ENCODE measurements around the gene NRIP2.

Gene NRIP2

DNA sequence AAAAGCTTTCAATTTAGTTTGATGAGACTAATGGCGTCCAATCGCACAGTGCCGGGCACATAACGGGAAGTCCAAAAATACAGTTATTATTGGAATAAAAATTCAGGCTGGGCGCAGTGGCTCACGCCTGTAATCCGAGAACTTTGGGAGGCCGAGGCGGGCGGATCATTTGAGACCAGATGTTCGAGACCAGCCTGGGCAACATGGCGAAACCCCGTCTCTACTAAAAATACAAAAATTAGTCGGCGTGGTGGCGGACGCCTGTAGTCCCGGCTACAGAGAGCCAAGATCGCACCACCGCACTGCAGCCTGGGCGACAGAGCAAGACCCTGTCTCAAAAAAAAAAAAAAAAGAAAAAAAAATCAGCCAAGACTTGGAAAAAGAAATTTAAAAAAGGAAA is 41.3 kb downstream of the NRIP2 start:
- Histone ChIP-seq H3K9ac (ENCODE audit: low read length) (no peak overlapping the region), H3K27ac (ENCODE audit: low read length) (no peak overlapping the region), H3K4me1 (ENCODE audit: low read length) (peaks cover 9% of the 10 kb centered on the region), H3K9me3 (ENCODE audit: insufficient read depth, low read length) (no peaks in the 10 kb centered on the region), H3K79me2 (ENCODE audit: low read length) (peaks cover 38% of the 10 kb centered on the region), H2AFZ (ENCODE audit: low read depth, low read length) (no peak overlapping the region), H3K27me3 (ENCODE audit: low read depth, low read length) (peaks cover 10% of the 10 kb centered on the region), H4K20me1 (ENCODE audit: insufficient read depth, low read length) (peaks cover 21% of the 10 kb centered on the region; the same call in 1 of the 2 replicates), H3K4me3 (ENCODE audit: low read length) (no peak overlapping the region), H3K36me3 (replicated peaks; ENCODE audit: low read depth, low read length) (peaks cover 17% of the 10 kb centered on the region), H3K4me2 (ENCODE audit: low read length) (no peak overlapping the region)
- no peak for TF ChIP-seq EZH2phosphoT487 (IDR thresholded peaks at IDR 0.05; ENCODE audit: low read depth)
- TF ChIP-seq, protein P1, sequence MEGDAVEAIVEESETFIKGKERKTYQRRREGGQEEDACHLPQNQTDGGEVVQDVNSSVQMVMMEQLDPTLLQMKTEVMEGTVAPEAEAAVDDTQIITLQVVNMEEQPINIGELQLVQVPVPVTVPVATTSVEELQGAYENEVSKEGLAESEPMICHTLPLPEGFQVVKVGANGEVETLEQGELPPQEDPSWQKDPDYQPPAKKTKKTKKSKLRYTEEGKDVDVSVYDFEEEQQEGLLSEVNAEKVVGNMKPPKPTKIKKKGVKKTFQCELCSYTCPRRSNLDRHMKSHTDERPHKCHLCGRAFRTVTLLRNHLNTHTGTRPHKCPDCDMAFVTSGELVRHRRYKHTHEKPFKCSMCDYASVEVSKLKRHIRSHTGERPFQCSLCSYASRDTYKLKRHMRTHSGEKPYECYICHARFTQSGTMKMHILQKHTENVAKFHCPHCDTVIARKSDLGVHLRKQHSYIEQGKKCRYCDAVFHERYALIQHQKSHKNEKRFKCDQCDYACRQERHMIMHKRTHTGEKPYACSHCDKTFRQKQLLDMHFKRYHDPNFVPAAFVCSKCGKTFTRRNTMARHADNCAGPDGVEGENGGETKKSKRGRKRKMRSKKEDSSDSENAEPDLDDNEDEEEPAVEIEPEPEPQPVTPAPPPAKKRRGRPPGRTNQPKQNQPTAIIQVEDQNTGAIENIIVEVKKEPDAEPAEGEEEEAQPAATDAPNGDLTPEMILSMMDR (IDR thresholded peaks at IDR 0.05; ENCODE audit: low read depth, low read length): no peak

DNA sequence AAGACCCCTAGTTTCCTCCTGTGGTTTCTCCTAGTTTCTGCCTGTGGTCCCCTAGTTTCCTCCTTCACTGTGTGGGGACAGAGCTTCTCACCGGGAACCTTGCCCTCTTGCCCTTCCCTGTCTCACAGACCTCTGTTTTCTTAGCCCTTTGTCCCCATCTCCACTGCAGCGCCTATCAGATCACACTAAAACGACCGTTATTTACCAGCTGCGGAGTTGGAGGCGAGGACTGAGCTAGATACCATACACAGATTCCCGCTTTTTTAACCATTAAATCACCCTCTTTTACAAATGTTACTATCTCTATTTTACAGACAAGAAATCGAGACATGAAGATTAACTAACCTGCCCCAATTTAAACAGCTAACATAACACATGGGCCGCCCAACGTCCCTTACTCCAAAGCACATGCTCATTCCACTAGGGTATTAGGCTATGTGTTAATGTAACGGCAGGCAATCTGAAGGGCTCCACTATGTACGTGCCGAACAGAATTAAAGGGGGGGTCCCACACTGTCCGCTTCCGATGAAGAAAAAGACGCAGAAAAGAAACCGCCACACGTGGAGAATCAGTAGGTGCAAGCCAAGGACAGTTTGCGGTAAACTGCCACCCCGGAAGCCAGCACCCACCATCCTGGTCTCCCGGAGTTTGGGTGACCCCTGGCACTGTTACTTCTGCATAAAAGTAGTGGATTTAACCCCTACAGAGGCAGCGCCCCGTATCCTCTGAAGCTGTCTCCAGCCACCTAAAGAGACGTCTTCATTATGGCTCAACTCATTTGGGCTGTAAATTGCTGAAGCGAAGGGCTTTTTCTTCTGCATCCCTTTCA is 41.9 kb downstream of the NRIP2 start:
- Histone ChIP-seq H3K4me3 (ENCODE audit: low read length) (no peak overlapping the region), H3K36me3 (replicated peaks; ENCODE audit: low read depth, low read length) (peaks cover 10% of the 10 kb centered on the region), H3K27me3 (ENCODE audit: low read depth, low read length) (peaks cover 15% of the 10 kb centered on the region), H3K9ac (ENCODE audit: low read length) (no peak overlapping the region), H3K4me1 (ENCODE audit: low read length) (peaks cover 9% of the 10 kb centered on the region), H3K27ac (ENCODE audit: low read length) (no peak overlapping the region), H4K20me1 (ENCODE audit: insufficient read depth, low read length) (peaks cover 21% of the 10 kb centered on the region; the same call in 1 of the 2 replicates), H3K4me2 (ENCODE audit: low read length) (no peak overlapping the region), H2AFZ (ENCODE audit: low read depth, low read length) (no peak overlapping the region), H3K79me2 (ENCODE audit: low read length) (peaks cover 31% of the 10 kb centered on the region), H3K9me3 (ENCODE audit: insufficient read depth, low read length) (no peaks in the 10 kb centered on the region)
- TF ChIP-seq, protein P1 (IDR thresholded peaks at IDR 0.05; ENCODE audit: low read depth, low read length): no peak
- TF ChIP-seq EZH2phosphoT487 (IDR thresholded peaks at IDR 0.05; ENCODE audit: low read depth): no peak

DNA sequence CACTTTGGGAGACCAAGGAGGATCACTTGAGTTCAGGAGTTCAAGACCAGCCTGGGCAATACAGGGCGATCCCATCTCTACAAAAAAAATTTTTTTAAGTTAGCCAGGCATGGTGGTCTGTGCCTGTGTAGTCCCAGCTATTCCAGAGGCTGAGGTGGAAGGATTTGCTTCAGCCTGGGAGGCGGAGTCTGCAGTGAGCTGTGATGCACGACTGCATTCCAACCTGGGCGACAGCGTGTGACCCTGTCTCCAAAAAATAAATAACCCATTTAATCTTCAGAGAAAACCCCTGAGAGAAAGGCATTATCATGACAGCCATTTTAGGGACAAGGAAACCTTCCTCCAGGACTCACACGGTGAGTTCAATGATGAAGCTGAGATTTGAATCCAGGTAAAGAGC is 43.7 kb downstream of the NRIP2 start:
- H3K36me3 ChIP-seq (replicated peaks; ENCODE audit: low read depth, low read length): no peaks in the 10 kb centered on the region
- H3K79me2 ChIP-seq (ENCODE audit: low read length): peaks cover 13% of the 10 kb centered on the region
- peaks cover 3% of the 10 kb centered on the region; the same call in 1 of the 2 replicates for H4K20me1 ChIP-seq (ENCODE audit: insufficient read depth, low read length)
- H3K9ac ChIP-seq (ENCODE audit: low read length): no peak overlapping the region
- H3K27ac ChIP-seq (ENCODE audit: low read length): no peak overlapping the region
- no peaks in the 10 kb centered on the region for H3K9me3 ChIP-seq (ENCODE audit: insufficient read depth, low read length)
- peaks cover 18% of the 10 kb centered on the region for H3K27me3 ChIP-seq (ENCODE audit: low read depth, low read length)
- no peak overlapping the region for H3K4me2 ChIP-seq (ENCODE audit: low read length)
- H2AFZ ChIP-seq (ENCODE audit: low read depth, low read length): no peak overlapping the region
- TF ChIP-seq EZH2phosphoT487 (IDR thresholded peaks at IDR 0.05; ENCODE audit: low read depth): no peak
- TF ChIP-seq, protein P1 (IDR thresholded peaks at IDR 0.05; ENCODE audit: low read depth, low read length): no peak
- H3K4me1 ChIP-seq (ENCODE audit: low read length): no peaks in the 10 kb centered on the region
- H3K4me3 ChIP-seq (ENCODE audit: low read length): no peak overlapping the region

DNA sequence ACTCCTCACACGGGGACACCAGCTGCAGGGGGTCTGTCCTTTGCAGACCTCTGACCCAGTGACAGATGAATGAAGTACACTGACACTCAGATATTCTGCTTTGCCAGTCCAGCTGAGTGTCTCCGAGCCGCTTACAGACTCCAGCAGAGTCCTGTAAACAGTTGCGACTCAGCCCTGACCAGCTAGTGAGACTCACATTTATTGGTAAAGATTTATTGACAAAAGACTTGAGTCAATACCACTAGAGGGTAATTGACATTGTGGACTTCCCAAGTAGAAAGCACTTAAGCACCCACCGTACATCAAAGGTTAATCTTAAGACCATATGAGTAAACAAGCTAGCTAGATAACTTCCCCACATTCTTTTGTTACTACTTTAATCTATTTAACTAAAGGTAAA is 49.8 kb downstream of the NRIP2 start:
- Histone ChIP-seq H3K4me1 (ENCODE audit: low read length) (peaks cover 10% of the 10 kb centered on the region; the same call in 1 of the 2 replicates), H3K36me3 (replicated peaks; ENCODE audit: low read depth, low read length) (no peaks in the 10 kb centered on the region), H2AFZ (ENCODE audit: low read depth, low read length) (no peak overlapping the region), H3K9me3 (ENCODE audit: insufficient read depth, low read length) (no peaks in the 10 kb centered on the region), H3K4me3 (ENCODE audit: low read length) (no peak overlapping the region), H3K9ac (ENCODE audit: low read length) (no peak overlapping the region), H3K79me2 (ENCODE audit: low read length) (no peaks in the 10 kb centered on the region), H3K27me3 (ENCODE audit: low read depth, low read length) (peaks cover 50% of the 10 kb centered on the region), H3K4me2 (ENCODE audit: low read length) (no peak overlapping the region), H3K27ac (ENCODE audit: low read length) (no peak overlapping the region), H4K20me1 (ENCODE audit: insufficient read depth, low read length) (no peaks in the 10 kb centered on the region)
- TF ChIP-seq EZH2phosphoT487 (IDR thresholded peaks at IDR 0.05; ENCODE audit: low read depth): no peak
- TF ChIP-seq, protein P1 (IDR thresholded peaks at IDR 0.05; ENCODE audit: low read depth, low read length): no peak

All from OCI-LY3 (cell line).